Renal cortex interstitium (tissue), 15 donors: ENCODE data around the gene INSYN2B. TPM values are rescaled to one million over a fixed set of nuclear protein-coding genes. Genes with fewer than 3 reads are reported as not detected.

ENCODE experiments used
- DNase-seq, 11 donors: peaks; one replicate each; pipeline ENCODE4 v3.0.0-alpha.2; 2013; ENCODE audit warnings: low read depth in 9 of 11, low spot score in 4 of 11; ENCODE audit errors: extremely low read depth in 1 of 11
- long read RNA-seq, 16 experiments: transcript quantifications; one replicate each; lab custom pipeline, GENCODE V29; 2026
- polyA plus RNA-seq, 3 donors: library from polyadenylated mRNA; unstranded; fragments of 120-200 nt; gene quantifications; one replicate each; pipeline ENCODE4 v1.2.1, GENCODE V29; 2013; ENCODE audit not compliant: insufficient read length in 3 of 3

The INSYN2B gene
- 1 to 10 TPM; 1.9 to 2.0 (median 2.0) TPM for polyA plus RNA-seq
- long read RNA-seq, donor 1: 0 reads
- long read RNA-seq, donor 2: 0 reads
- long read RNA-seq, donor 3: 0 reads
- long read RNA-seq, donor 4: 0 reads
- long read RNA-seq, donor 5: 0 reads
- long read RNA-seq, donor 6: 0 reads
- long read RNA-seq, donor 7: 0 reads
- long read RNA-seq, donor 8: 0 reads
- long read RNA-seq, donor 9: 0 reads
- long read RNA-seq, donor 10, partial matches to known transcripts: 0 of 1 reads
- long read RNA-seq, donor 10, other reads (novel, unspliced or antisense): 0 of 1 reads
- long read RNA-seq, donor 11: 0 reads
- long read RNA-seq, donor 12: 0 reads
- long read RNA-seq, donor 13: 0 reads
- long read RNA-seq, donor 14: 0 reads
- long read RNA-seq, donor 15: 0 reads
- long read RNA-seq, donor 16, partial matches to known transcripts: 0 of 1 reads
- long read RNA-seq, donor 16, other reads (novel, unspliced or antisense): 0 of 1 reads

DNA sequence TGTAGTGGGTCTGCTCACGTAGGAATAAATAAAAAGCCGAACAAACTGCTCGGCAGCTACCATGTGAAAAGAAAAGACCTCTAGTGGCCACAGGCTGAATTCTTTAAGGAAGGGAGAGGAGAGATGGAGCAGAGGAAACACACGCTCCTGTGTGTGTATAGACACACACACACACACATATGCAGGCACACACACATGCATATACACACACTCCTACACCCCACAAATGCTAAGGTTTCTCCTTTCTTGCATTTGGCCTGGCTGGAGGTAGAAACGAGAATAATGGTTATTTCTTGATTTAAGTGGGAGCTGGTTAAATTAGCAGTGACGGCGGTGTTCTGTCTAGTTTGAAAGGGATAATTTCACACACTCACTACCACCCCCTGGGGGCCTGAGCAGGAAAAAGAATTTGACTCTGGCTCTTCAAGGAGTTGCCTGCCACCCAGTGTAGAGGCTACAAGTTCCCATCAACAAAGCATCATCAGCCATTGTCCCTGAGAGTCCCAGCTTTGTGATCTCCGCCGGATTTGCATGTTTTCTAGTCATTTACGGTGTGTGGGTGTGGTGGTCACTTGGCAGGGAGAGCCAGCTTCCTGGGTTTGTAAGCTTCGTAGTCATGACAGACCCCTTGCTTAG is at the start of gene INSYN2B:
TSS of gene INSYN2B (minus strand) at position 78 of the 636 bp plus-strand sequence. CDS start 96,597 bp downstream, outside the sequence.
- peak; percentile 64 to 91 (median 79) for DNase-seq

DNA sequence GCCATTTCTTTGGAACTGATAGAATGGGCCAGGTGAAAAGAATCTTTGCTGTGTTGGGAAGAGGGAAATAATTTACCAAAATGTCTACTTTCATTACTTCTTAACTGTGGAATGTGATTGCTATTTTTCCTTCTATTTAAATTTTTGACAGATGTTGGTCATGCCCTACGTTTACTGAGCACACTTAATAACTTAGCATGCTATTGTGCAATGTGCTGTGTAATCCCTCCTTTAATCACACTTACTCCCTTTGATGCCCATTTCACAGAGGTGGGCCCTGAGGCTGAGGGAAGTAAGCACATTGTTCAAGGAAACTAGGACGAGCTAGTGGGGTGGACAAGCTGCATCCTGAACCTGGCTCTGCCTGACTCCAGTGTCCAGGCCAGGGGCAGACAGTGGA is 47.8 kb upstream of the INSYN2B start:
- DNase-seq: no peak

GRCh38 chr5:170025853-170026252 is 45.6 kb upstream of the INSYN2B start:
- DNase-seq: no peak

- no peak for DNase-seq
Measured at GRCh38 chr5:170021506-170021905, 41.2 kb upstream of the INSYN2B start.

GRCh38 chr5:170020423-170020822 is 40.1 kb upstream of the INSYN2B start:
- DNase-seq: no peak

DNA sequence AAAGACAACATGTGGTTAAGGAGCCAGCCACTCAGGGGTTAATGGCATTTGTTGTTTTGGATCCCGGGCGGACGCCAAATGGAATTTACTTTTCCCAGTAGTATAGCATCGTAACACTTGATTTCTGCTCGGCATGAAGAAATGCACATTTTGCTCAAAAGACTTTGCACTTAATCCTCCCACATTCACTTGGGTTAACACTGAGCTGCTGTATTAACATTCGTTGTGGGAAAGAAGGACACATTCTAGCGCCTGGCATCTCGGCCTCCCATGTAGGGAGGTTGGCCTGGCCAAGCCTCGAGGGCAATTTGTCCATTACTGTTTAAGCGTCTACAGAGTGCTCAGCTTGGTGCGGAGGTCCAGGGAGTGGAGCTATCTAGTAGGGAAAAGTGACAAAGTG is 32.3 kb upstream of the INSYN2B start:
- no peak for DNase-seq

DNA sequence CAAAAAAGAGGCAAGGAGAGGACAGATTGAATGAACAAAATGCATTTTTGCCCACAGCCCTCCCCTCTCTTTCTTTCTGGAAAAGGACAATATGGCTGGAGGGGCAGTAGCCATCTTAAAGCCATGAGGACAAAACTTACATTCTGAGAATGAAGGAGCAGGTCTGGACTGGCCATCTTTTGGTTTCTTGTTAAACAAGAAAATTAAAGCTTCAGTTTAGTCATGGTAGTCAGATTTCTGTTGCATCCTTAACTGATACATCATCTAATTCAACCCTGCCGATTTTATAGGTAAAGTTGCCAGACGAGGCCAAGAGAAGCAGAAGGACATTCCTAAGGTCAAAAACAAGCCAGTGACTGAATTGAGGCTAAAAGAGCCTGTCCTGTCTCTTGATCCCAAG is 31.5 kb upstream of the INSYN2B start:
- DNase-seq: no peak

DNA sequence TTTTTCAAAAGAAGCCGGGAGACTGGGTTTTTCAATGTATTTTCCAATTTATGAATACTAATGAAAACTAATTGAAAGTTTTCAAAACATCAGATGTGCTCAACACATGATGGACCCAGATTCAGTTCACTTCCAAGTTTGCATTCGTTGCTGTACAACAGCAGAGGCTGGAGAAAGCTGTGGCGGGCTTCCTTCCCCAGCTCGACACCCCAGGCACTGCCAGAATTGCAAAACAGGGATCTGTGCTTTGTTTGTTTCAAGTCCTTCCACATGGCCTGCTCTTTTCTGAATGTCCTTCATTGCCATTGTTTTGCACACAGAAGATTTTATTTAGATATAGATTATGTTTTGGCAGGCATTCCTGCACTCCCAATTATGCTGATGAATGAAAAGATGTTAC is 30.3 kb upstream of the INSYN2B start:
- no peak for DNase-seq

DNA sequence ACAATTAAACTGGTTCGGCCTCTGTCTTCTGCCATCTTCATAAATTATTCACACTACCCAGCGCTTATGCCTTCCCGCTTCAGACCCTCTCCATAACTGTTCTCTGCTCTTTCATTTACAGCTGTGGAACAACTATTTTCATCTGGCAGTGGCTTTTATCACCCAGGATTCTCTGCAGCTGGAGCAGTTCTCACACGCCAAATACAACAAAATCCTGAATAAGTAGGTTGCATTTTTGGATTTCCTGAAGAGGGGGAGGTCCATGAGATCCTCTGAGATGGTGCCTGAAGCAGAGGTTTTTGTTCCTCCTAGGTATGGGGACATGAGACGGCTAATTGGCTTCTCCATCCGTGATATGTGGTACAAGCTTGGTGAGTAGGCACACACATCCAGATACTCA is 28.1 kb upstream of the INSYN2B start:
- peak in 1 of 11 donors; percentile 14 for DNase-seq

DNA sequence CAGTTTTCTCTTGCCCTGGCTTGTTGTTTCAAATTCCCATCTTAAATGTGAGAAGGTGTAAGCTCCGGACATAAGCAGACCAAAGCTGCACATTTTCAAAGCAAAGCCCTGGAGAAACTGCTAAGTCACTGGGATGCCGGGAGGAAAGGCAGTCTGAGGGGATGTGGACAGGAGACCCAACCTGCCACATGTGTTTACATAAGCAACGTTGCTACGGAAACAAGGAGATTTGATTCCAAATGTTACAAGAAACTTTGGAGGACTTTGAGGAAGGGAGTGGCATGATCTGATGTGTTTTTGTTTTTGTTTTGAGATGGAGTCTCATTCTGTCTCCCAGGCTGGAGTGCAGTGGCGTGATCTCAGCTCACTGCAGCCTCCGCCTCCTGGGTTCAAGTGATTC is 25.7 kb upstream of the INSYN2B start:
- DNase-seq: peak in 3 of 11 donors; percentile 5 to 47 (median 28)

DNA sequence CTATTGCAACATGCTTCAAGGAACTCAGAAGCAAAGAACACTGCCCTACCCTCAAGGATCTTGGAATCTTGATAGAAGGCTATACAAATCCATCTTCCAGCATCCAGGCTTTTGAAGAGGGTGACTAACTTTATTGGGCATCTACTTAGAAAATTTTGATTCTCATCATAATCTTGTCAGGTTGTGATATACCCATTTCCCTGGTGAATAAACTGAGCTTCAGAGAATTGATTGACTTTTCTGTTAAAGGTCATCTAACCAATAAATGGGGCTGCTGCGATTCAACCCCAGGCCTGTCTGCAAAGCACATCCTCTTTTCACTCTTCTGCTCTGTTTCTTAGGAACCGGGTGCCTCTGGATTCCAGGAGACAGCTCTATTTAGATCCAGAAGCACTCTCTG is 19.9 kb upstream of the INSYN2B start:
- DNase-seq: no peak

DNA sequence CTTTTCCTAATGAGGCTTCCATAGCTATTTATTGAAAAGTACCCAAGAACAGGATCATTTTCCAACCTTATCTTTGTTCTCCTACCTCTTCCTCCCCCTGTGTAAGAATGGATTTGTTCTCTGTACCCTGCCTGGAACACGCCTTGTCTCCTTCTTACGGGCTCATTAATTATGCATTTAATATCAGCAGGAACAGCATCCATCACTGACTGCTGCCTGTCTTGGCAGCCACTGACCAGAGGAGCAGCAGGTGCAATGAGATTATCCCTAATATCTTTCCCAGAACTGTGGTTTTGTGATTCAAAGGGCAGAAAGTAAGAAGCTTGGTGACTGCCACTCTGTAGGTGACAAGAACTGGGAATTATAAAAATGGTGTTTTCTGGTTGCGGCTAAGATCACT is 19.3 kb upstream of the INSYN2B start:
- no peak for DNase-seq

DNA sequence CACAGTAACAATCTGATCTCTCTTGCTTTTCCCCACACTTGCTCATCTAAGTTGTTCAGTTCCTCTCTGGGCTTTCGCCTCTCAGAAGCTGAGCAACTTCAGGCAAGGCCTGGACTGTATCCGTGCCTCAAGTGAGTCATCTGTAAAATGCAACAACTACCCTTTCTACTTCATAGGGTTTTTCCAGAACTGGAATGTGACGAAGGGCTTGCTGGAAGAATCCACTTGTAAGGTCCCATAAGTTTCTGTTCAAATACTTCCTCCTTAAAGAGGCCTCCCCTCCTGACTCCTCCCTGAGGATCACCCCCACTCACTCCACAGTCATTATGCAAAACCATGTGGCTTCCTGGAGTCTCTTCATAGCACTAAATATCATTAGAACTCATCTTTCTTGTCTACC is 17.5 kb upstream of the INSYN2B start:
- DNase-seq: no peak

DNA sequence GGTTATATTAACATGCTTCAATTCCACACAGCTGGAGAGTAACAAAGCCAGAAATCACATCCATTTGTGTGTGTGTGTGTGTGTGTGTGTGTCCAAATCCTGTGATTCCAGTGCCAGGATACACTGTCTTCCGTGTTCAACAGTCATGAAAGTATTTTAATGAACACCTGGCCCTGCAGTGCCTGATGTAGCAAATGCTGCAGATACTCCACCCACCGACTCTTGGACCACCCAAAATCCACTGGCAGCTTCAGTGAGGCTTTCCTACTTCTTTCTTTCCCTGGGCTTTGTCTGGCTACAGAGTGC is 13.1 kb upstream of the INSYN2B start:
- DNase-seq: no peak

GRCh38 chr5:169992789-169993484 is 12.6 kb upstream of the INSYN2B start:
- no peak for DNase-seq

DNA sequence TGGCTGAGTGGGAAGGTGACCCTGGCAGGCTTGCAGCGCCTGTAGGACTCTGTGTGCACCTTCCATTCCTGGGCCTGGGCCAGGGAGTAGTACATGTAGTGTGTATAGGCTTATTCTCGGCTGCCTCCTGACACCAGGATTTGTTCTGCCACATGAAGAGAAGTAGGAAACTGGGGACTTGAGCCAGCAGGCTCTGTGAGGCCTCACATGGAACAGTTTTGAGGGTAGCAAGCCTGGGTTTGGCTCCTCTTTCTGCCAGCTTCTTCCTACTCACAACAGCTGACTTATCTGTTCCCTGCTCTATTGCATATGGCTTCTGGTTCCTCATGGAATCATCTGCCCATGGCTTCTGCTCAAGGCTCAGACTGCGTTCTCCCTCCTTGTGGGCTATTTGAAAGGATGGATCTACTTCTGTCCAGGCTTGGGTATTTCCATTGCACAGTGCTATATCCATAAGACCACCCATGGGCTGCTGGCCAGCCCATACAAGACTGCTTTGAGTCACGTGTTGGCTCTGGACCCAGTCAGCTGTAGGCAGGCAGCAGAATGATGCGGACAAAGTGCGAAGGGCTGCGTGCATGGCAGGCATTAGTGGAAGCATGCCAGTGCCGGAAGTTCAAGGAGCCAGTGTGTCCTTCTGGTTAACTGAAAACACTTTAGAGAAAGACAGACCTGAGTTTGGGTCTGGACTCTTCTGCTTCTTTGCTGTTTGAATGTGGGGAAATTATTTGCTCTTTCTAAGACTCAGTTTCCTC is 11.0 kb upstream of the INSYN2B start:
- DNase-seq: no peak

DNA sequence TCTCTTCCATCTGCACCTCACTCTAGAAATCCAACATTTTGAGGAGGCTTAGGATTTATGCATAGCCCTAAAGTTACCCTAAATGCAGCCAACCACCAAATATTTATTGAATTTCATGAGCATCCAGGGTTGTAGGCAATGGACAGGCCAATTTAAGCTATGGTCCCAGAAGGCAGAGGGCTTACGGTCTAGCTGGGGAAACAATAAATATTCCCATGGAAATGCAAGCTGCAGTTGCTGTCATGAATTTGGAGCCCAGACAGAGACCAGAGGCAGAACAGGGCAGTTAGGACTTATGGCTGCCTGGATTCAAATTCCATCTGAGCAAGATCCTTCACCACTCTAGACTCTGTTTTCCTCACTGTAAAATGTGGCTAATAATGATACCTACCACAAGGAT is 9.1 kb upstream of the INSYN2B start:
- DNase-seq: no peak

- DNase-seq: no peak
Measured at GRCh38 chr5:169988947-169989346, 8.7 kb upstream of the INSYN2B start.

DNA sequence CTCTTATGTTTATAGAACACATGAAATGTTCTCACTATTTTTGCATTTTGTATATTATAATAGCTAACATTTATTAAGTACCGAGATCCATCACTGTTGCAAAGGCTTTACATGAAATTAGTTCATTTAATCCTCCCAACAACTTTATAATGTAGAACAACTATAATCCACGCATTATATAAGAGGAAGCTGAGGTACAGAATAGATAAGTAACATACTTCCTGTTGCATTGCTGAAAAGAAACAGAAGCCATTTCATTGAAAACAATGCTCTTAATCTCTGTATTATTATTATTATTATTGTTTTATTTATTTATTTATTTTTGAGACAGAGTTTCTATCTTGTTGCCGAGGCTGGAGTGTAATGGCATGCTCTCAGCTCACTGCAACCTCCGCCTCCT is 7.9 kb upstream of the INSYN2B start:
- DNase-seq: no peak
